DOHH2 (cell line): Measurements from ENCODE around the gene FBXW12.
A peak's percentile ranks its signal among the peaks of the same experiment; 100 is the strongest.

Experiments used
- H3F3A ChIP-seq: fragments of 200-600 bp; sonication (generic), shearing (Covaris generic); 2 replicates; pipeline ENCODE4 v1.6.0; 2016; ENCODE audit warnings: antibody characterized with exemption, mild to moderate bottlenecking; ENCODE audit not compliant: control insufficient read depth, insufficient read depth
- H3K27ac ChIP-seq: fragments of 200-600 bp; sonication (generic); 2 replicates; pipeline ENCODE4 v1.5.1; 2014; ENCODE audit warnings: low read depth, mild to moderate bottlenecking, low read length, moderate library complexity
- H3K27me3 ChIP-seq: fragments of 200-600 bp; sonication (generic); 2 replicates; pipeline ENCODE4 v1.6.1; 2014; ENCODE audit warnings: mild to moderate bottlenecking, low read length, mixed read lengths; ENCODE audit not compliant: control insufficient read depth
- H3K36me3 ChIP-seq: fragments of 200-600 bp; sonication (generic); 2 replicates; pipeline ENCODE4 v1.6.1; 2014; ENCODE audit warnings: mild to moderate bottlenecking, low read length, moderate library complexity, mixed read lengths; ENCODE audit not compliant: control insufficient read depth
- H3K4me1 ChIP-seq: fragments of 200-600 bp; sonication (generic); 2 replicates; pipeline ENCODE4 v1.6.1; 2014; ENCODE audit warnings: mild to moderate bottlenecking, low read length, mixed read lengths; ENCODE audit not compliant: control insufficient read depth
- H3K4me2 ChIP-seq: fragments of 200-600 bp; sonication (generic); 2 replicates; pipeline ENCODE4 v1.6.0; 2014; ENCODE audit warnings: mild to moderate bottlenecking, low read length, moderate library complexity
- H3K4me3 ChIP-seq: fragments of 200-600 bp; sonication (generic); 2 replicates; pipeline ENCODE4 v1.5.1; 2014; ENCODE audit warnings: mild to moderate bottlenecking, low read length, mixed read lengths
- H3K79me2 ChIP-seq: fragments of 200-600 bp; sonication (generic); 2 replicates; pipeline ENCODE4 v1.6.1; 2014; ENCODE audit warnings: mild to moderate bottlenecking, low read length, mixed read lengths; ENCODE audit not compliant: control insufficient read depth
- H3K9me2 ChIP-seq: fragments of 200-600 bp; sonication (generic); replicated peaks from 2 replicates; pipeline ENCODE4 v1.6.1; 2014; ENCODE audit warnings: mild to moderate bottlenecking, low read length, mixed read lengths; ENCODE audit not compliant: control insufficient read depth
- H3K9me3 ChIP-seq: fragments of 200-600 bp; sonication (generic); 2 replicates; pipeline ENCODE4 v1.6.1; 2014; ENCODE audit warnings: antibody characterized with exemption, low read length, mixed read lengths; ENCODE audit not compliant: control insufficient read depth, insufficient read depth
- H4K20me1 ChIP-seq: fragments of 200-600 bp; sonication (generic); 2 replicates; pipeline ENCODE4 v1.6.0; 2014; ENCODE audit warnings: low read depth, mild to moderate bottlenecking, antibody characterized with exemption, low read length, moderate library complexity; ENCODE audit not compliant: control insufficient read depth, insufficient read depth
- EZH2phosphoT487 ChIP-seq: fragments of 200-600 bp; sonication (generic); IDR thresholded peaks from 2 replicates; pipeline ENCODE4 v1.6.1; 2017; ENCODE audit warnings: borderline replicate concordance, mild to moderate bottlenecking, antibody characterized with exemption, low read length, moderate library complexity, mixed read lengths
- TF ChIP-seq, protein P1 (sequence below): fragments of 200-600 bp; sonication (generic); IDR thresholded peaks from one replicate; pipeline ENCODE4 v1.5.1; 2014; ENCODE audit warnings: antibody characterized with exemption, mild to moderate bottlenecking, low read depth, low read length; ENCODE audit not compliant: poor library complexity, severe bottlenecking

The FBXW12 gene

DNA sequence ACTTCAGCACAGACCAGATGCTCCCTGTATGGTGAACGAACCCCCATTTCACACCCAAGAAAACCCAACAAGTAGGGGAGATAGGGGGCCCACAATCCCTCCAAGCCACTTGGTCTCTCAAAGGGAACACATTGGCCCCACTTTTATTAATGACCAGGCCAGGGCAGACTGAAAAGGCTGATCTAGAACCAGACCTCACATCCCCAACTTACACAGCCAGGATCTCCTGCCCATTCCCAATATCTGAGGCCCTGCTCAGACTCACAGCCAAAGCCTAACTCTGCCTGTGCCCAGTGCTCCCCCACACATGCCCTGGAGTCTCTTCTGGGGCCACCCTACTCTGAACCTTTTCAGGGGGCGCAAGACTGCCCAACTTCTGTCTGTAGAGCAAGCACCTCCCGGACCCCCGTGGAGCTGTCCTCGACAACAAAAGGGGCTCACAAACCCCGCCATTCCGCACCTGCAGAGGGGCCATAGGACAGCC is 56.1 kb downstream of the FBXW12 start:
- H3K9me2 ChIP-seq, result no peaks in the 10 kb centered on the region
- no peaks in the 10 kb centered on the region for H3F3A ChIP-seq
- peaks cover 9% of the 10 kb centered on the region for H3K4me1 ChIP-seq
- no peak overlapping the region for H3K27ac ChIP-seq
- H3K79me2 ChIP-seq, result no peaks in the 10 kb centered on the region
- no peaks in the 10 kb centered on the region for H4K20me1 ChIP-seq
- no peak for TF ChIP-seq EZH2phosphoT487
- peaks cover 16% of the 10 kb centered on the region for H3K27me3 ChIP-seq
- no peaks in the 10 kb centered on the region for H3K9me3 ChIP-seq
- H3K36me3 ChIP-seq, result peaks cover 20% of the 10 kb centered on the region
- no peak overlapping the region for H3K4me3 ChIP-seq
- no peak overlapping the region for H3K4me2 ChIP-seq

DNA sequence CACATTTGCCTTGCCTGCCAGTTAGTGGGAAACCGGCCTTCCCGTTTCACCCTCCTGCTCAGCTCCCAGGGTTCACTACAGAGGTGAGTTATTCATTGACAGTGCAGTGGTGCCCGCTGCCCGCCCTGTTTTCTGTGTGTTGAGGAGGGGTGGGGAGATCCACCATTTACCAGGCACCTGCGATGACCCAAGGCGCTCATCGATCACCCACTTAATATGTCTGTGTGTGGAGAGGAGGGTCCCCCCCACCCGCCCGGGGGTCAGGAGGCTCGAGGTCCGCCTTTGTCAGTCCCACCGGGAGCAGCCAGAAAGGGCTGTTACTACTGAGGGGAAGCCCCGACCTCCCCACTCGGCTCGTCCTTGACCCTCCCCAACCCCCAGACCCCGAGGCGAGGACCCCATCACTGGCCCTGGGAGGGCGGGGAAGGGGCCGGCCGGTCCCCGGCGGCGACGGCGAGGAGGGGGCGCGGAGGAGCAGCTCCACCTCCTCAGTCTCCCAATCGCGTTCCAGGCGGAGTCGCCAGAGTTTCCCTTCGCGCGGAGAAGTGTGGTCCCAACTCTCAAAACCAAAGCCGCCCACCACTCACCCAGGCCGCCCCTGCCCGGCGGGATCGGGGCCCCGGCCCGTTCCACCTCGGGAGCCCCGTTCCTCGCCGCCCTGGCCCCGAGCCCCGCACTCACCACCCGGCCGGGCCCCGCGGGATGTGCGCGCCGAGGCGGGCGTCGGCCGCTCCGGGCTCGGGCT is 56.7 kb downstream of the FBXW12 start:
- Histone ChIP-seq H3K27ac (no peak overlapping the region), H3K4me1 (peaks cover 9% of the 10 kb centered on the region), H3K9me3 (no peaks in the 10 kb centered on the region), H3K9me2 (no peaks in the 10 kb centered on the region), H3K27me3 (peaks cover 16% of the 10 kb centered on the region), H4K20me1 (no peaks in the 10 kb centered on the region), H3F3A (no peaks in the 10 kb centered on the region), H3K4me3 (peak overlapping the region; percentile 77), H3K36me3 (peaks cover 27% of the 10 kb centered on the region), H3K4me2 (peak overlapping the region; percentile 92), H3K79me2 (no peaks in the 10 kb centered on the region)
- peak; percentile 96; the same call in 1 of the 2 replicates for TF ChIP-seq EZH2phosphoT487
- TF ChIP-seq, protein P1, sequence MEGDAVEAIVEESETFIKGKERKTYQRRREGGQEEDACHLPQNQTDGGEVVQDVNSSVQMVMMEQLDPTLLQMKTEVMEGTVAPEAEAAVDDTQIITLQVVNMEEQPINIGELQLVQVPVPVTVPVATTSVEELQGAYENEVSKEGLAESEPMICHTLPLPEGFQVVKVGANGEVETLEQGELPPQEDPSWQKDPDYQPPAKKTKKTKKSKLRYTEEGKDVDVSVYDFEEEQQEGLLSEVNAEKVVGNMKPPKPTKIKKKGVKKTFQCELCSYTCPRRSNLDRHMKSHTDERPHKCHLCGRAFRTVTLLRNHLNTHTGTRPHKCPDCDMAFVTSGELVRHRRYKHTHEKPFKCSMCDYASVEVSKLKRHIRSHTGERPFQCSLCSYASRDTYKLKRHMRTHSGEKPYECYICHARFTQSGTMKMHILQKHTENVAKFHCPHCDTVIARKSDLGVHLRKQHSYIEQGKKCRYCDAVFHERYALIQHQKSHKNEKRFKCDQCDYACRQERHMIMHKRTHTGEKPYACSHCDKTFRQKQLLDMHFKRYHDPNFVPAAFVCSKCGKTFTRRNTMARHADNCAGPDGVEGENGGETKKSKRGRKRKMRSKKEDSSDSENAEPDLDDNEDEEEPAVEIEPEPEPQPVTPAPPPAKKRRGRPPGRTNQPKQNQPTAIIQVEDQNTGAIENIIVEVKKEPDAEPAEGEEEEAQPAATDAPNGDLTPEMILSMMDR, result no peak

DNA sequence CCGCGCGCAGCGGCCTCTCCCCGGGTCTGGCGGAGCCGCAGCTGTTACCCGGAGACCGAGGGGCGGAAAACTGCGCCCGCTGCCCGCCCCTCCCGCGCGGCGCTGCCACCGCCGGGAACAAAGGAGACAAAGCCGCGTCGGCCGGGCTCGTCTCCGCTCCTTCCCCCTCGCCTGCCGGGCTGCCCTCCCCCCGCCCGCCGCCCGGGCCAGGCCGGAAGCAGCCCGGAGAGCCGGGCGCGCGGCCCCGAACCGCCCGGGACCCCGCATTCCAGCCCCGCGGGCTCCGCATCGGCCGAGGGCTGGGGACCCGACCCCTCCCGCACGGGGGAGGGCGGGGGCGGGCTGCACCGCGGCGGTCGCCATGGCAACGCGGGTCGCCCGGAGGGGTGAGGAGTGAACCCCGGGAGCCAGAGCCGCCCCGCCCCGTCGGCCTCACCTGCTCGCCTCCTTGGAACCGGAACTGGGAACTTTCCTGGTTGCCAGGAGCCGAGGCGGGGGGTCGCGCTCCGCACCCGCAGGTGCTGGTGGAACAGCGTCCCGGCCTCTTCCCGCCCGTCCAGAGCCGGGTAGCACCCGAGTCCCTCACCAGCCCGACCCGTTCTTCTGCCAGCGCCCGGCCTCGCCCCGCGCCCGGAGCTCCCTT is 57.4 kb downstream of the FBXW12 start:
- H3K4me1 ChIP-seq, result peaks cover 9% of the 10 kb centered on the region
- TF ChIP-seq, protein P1, result no peak
- no peak for TF ChIP-seq EZH2phosphoT487
- no peaks in the 10 kb centered on the region for H3K79me2 ChIP-seq
- no peaks in the 10 kb centered on the region for H3F3A ChIP-seq
- peak overlapping the region; percentile 77 for H3K4me3 ChIP-seq
- no peak overlapping the region for H3K27ac ChIP-seq
- H3K9me2 ChIP-seq, result no peaks in the 10 kb centered on the region
- peak overlapping the region; percentile 92 for H3K4me2 ChIP-seq
- no peaks in the 10 kb centered on the region for H4K20me1 ChIP-seq
- H3K36me3 ChIP-seq, result peaks cover 33% of the 10 kb centered on the region
- H3K27me3 ChIP-seq, result peaks cover 16% of the 10 kb centered on the region
- H3K9me3 ChIP-seq, result no peaks in the 10 kb centered on the region
